Spleen (tissue), 7 donors: ENCODE data around the gene APLF.

Source experiments
- POLR2A ChIP-seq, 3 donors: fragments of 450-650 bp; IDR thresholded peaks; one replicate each; pipeline ENCODE4 v1.5.1; 2017; ENCODE audit warnings: antibody characterized with exemption in 3 of 3, mild to moderate bottlenecking in 1 of 3
- TF ChIP-seq, protein P1 (sequence below), 11 experiments: fragments of 200-600 bp in 7 of 11; fragments of 450-650 bp in 4 of 11; sonication (generic) in 4 of 11; IDR thresholded peaks in 8 of 11; conservative IDR thresholded peaks in 3 of 11; 1 replicate in 7 of 11; 2 replicates in 4 of 11; pipeline versions ENCODE4 v1.4.0 to v1.8.0; 2016 to 2021; ENCODE audit warnings: antibody characterized with exemption in 11 of 11, inconsistent platforms in 4 of 11, mild to moderate bottlenecking in 1 of 11
- donor health status: DM: no; HTN: no; CAD: no; lungs with moderate emphysema.
- donor health status: DM: no; HTN: no; CAD: no.
- donor health status: DM: no; HTN: no; CAD: no.

- TF ChIP-seq, protein P1, sequence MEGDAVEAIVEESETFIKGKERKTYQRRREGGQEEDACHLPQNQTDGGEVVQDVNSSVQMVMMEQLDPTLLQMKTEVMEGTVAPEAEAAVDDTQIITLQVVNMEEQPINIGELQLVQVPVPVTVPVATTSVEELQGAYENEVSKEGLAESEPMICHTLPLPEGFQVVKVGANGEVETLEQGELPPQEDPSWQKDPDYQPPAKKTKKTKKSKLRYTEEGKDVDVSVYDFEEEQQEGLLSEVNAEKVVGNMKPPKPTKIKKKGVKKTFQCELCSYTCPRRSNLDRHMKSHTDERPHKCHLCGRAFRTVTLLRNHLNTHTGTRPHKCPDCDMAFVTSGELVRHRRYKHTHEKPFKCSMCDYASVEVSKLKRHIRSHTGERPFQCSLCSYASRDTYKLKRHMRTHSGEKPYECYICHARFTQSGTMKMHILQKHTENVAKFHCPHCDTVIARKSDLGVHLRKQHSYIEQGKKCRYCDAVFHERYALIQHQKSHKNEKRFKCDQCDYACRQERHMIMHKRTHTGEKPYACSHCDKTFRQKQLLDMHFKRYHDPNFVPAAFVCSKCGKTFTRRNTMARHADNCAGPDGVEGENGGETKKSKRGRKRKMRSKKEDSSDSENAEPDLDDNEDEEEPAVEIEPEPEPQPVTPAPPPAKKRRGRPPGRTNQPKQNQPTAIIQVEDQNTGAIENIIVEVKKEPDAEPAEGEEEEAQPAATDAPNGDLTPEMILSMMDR (IDR thresholded peaks at IDR 0.05 in 8 of 11, conservative IDR thresholded peaks at IDR 0.05 in 3 of 11): no peak
- no peak for TF ChIP-seq POLR2A (IDR thresholded peaks at IDR 0.05)
Measured at GRCh38 chr2:68553098-68553497, 85.7 kb downstream of the APLF start.
